GM12874 (cell line): ENCODE data around the gene ADGRB3.

ENCODE experiments used
- CTCF ChIP-seq: IDR thresholded peaks from 2 replicates; pipeline ENCODE4 v1.5.1; 2011; ENCODE audit warnings: low read depth, mild to moderate bottlenecking, control low read depth, low read length, moderate library complexity; ENCODE audit not compliant: insufficient read depth

ADGRB3 gene

GRCh38 chr6:68880050-68880813, 245.2 kb downstream of the ADGRB3 start:
- no peak for TF ChIP-seq CTCF

GRCh38 chr6:68891419-68891818, 256.3 kb downstream of the ADGRB3 start:
- TF ChIP-seq CTCF = no peak

- TF ChIP-seq CTCF = no peak
Measured at GRCh38 chr6:68892452-68892851, 257.4 kb downstream of the ADGRB3 start.

GRCh38 chr6:68895929-68896328, 260.8 kb downstream of the ADGRB3 start:
- TF ChIP-seq CTCF = no peak

GRCh38 chr6:68901044-68901443, 266.0 kb downstream of the ADGRB3 start:
- TF ChIP-seq CTCF = no peak

GRCh38 chr6:68911334-68911733, 276.3 kb downstream of the ADGRB3 start:
- no peak for TF ChIP-seq CTCF

- TF ChIP-seq CTCF = no peak
Measured at GRCh38 chr6:68911811-68912210, 276.7 kb downstream of the ADGRB3 start.
